Measurements from ENCODE around the gene EXO1.

DNA sequence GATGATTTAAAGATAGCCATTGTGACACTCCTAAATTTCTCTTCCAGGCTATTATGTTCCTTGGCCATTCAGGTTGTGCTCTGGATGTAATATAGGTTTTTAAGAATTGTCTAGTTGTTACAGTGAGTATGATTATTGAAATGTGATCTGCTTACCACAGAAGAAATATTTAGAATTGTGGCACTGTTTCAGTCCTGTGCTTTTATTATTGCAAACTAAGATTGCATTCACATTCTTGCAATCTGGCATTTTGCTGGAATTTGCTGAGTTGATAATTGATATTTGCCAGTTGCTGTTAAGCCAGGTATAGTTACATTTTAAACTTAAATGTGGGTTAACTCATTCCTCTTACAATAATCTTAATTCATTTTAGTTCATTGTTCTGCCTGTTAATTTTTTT, 22.3 kb downstream of the EXO1 start:
- TF ChIP-seq, protein P1, sequence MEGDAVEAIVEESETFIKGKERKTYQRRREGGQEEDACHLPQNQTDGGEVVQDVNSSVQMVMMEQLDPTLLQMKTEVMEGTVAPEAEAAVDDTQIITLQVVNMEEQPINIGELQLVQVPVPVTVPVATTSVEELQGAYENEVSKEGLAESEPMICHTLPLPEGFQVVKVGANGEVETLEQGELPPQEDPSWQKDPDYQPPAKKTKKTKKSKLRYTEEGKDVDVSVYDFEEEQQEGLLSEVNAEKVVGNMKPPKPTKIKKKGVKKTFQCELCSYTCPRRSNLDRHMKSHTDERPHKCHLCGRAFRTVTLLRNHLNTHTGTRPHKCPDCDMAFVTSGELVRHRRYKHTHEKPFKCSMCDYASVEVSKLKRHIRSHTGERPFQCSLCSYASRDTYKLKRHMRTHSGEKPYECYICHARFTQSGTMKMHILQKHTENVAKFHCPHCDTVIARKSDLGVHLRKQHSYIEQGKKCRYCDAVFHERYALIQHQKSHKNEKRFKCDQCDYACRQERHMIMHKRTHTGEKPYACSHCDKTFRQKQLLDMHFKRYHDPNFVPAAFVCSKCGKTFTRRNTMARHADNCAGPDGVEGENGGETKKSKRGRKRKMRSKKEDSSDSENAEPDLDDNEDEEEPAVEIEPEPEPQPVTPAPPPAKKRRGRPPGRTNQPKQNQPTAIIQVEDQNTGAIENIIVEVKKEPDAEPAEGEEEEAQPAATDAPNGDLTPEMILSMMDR (IDR thresholded peaks at IDR 0.05): no peak
- no peak for TF ChIP-seq POLR2AphosphoS5 (IDR thresholded peaks at IDR 0.05)
- no peak for TF ChIP-seq POLR2A (IDR thresholded peaks at IDR 0.05)
- no peak for TF ChIP-seq EP300 (IDR thresholded peaks at IDR 0.05; ENCODE audit: low read depth)
